ENCODE results near the gene CACNA1C. TPM values are rescaled to one million over a fixed set of nuclear protein-coding genes. Genes with fewer than 3 reads are reported as not detected.
A peak's percentile ranks its signal among the peaks of the same experiment; 100 is the strongest.

CACNA1C gene
- total RNA-seq, 1 donor from 2014 or later: 11.7 TPM

- no peak for TF ChIP-seq CTCF (IDR thresholded peaks at IDR 0.05; ENCODE audit: unreplicated experiment)
- no peaks in the 10 kb centered on the region for H3K9me3 Mint-ChIP-seq (ENCODE audit: low read depth)
- peaks cover 9% of the 10 kb centered on the region for H3K4me1 Mint-ChIP-seq (ENCODE audit: low read depth)
- no peaks in the 10 kb centered on the region for H3K36me3 Mint-ChIP-seq (ENCODE audit: insufficient read depth)
- no peak overlapping the region for H3K27ac Mint-ChIP-seq
- H3K27me3 Mint-ChIP-seq: peaks cover 38% of the 10 kb centered on the region
- DNase-seq (ENCODE audit: low spot score, unreplicated experiment): no peak
- H3K4me3 Mint-ChIP-seq (ENCODE audit: low read depth): no peak overlapping the region
Observed at GRCh38 chr12:2351161-2351560, 298.4 kb downstream of the CACNA1C start.

GRCh38 chr12:2352203-2352602 is 299.4 kb downstream of the CACNA1C start:
- DNase-seq (ENCODE audit: low spot score, unreplicated experiment): no peak
- peaks cover 9% of the 10 kb centered on the region for H3K4me1 Mint-ChIP-seq (ENCODE audit: low read depth)
- TF ChIP-seq CTCF (IDR thresholded peaks at IDR 0.05; ENCODE audit: unreplicated experiment): no peak
- H3K4me3 Mint-ChIP-seq (ENCODE audit: low read depth): no peak overlapping the region
- H3K27me3 Mint-ChIP-seq: peaks cover 40% of the 10 kb centered on the region
- no peaks in the 10 kb centered on the region for H3K36me3 Mint-ChIP-seq (ENCODE audit: insufficient read depth)
- no peaks in the 10 kb centered on the region for H3K9me3 Mint-ChIP-seq (ENCODE audit: low read depth)
- H3K27ac Mint-ChIP-seq: no peak overlapping the region

- no peak for TF ChIP-seq CTCF (IDR thresholded peaks at IDR 0.05; ENCODE audit: unreplicated experiment)
- H3K4me3 Mint-ChIP-seq (ENCODE audit: low read depth): no peak overlapping the region
- no peak overlapping the region for H3K27ac Mint-ChIP-seq
- DNase-seq (ENCODE audit: low spot score, unreplicated experiment): no peak
- H3K4me1 Mint-ChIP-seq (ENCODE audit: low read depth): peaks cover 9% of the 10 kb centered on the region
- H3K27me3 Mint-ChIP-seq: peaks cover 40% of the 10 kb centered on the region
- H3K36me3 Mint-ChIP-seq (ENCODE audit: insufficient read depth): no peaks in the 10 kb centered on the region
- H3K9me3 Mint-ChIP-seq (ENCODE audit: low read depth): no peaks in the 10 kb centered on the region
Observed at GRCh38 chr12:2353281-2353680, 300.5 kb downstream of the CACNA1C start.

GRCh38 chr12:2353691-2354090 is 300.9 kb downstream of the CACNA1C start:
- H3K36me3 Mint-ChIP-seq (ENCODE audit: insufficient read depth): no peaks in the 10 kb centered on the region
- peaks cover 9% of the 10 kb centered on the region for H3K4me1 Mint-ChIP-seq (ENCODE audit: low read depth)
- H3K27ac Mint-ChIP-seq: no peak overlapping the region
- H3K9me3 Mint-ChIP-seq (ENCODE audit: low read depth): no peaks in the 10 kb centered on the region
- H3K4me3 Mint-ChIP-seq (ENCODE audit: low read depth): no peak overlapping the region
- H3K27me3 Mint-ChIP-seq: peaks cover 40% of the 10 kb centered on the region
- DNase-seq (ENCODE audit: low spot score, unreplicated experiment): no peak
- no peak for TF ChIP-seq CTCF (IDR thresholded peaks at IDR 0.05; ENCODE audit: unreplicated experiment)

- H3K27ac Mint-ChIP-seq: no peak overlapping the region
- no peaks in the 10 kb centered on the region for H3K36me3 Mint-ChIP-seq (ENCODE audit: insufficient read depth)
- no peak overlapping the region for H3K4me3 Mint-ChIP-seq (ENCODE audit: low read depth)
- DNase-seq (ENCODE audit: low spot score, unreplicated experiment): no peak
- peaks cover 44% of the 10 kb centered on the region for H3K27me3 Mint-ChIP-seq
- peak; percentile 17 for TF ChIP-seq CTCF (IDR thresholded peaks at IDR 0.05; ENCODE audit: unreplicated experiment)
- peaks cover 9% of the 10 kb centered on the region for H3K4me1 Mint-ChIP-seq (ENCODE audit: low read depth)
- no peaks in the 10 kb centered on the region for H3K9me3 Mint-ChIP-seq (ENCODE audit: low read depth)
Observed at GRCh38 chr12:2354151-2354991, 301.6 kb downstream of the CACNA1C start.

All from progenitor cell of endocrine pancreas (in vitro differentiated cells).